Suprapubic skin (tissue), 4 donors: Measurements from ENCODE around the gene ZNF784.

ENCODE experiments used
- EP300 ChIP-seq: sonication (generic); formaldehyde crosslinking; IDR thresholded peaks from one replicate; pipeline ENCODE4 v1.6.1; 2017; ENCODE audit warnings: antibody characterized with exemption
- POLR2AphosphoS5 ChIP-seq, 3 donors: sonication (generic); formaldehyde crosslinking; IDR thresholded peaks; one replicate each; pipeline ENCODE4 v1.6.1; 2017; ENCODE audit warnings: antibody characterized with exemption in 3 of 3
- TF ChIP-seq, protein P1 (sequence below), 2 donors: fragments of 200-600 bp in 1 of 2; fragments of 450-650 bp in 1 of 2; sonication (generic) in 1 of 2; IDR thresholded peaks; one replicate each; pipeline ENCODE4 v1.5.1; 2016 to 2019; ENCODE audit warnings: antibody characterized with exemption in 2 of 2, mild to moderate bottlenecking in 1 of 2, moderate library complexity in 1 of 2

DNA sequence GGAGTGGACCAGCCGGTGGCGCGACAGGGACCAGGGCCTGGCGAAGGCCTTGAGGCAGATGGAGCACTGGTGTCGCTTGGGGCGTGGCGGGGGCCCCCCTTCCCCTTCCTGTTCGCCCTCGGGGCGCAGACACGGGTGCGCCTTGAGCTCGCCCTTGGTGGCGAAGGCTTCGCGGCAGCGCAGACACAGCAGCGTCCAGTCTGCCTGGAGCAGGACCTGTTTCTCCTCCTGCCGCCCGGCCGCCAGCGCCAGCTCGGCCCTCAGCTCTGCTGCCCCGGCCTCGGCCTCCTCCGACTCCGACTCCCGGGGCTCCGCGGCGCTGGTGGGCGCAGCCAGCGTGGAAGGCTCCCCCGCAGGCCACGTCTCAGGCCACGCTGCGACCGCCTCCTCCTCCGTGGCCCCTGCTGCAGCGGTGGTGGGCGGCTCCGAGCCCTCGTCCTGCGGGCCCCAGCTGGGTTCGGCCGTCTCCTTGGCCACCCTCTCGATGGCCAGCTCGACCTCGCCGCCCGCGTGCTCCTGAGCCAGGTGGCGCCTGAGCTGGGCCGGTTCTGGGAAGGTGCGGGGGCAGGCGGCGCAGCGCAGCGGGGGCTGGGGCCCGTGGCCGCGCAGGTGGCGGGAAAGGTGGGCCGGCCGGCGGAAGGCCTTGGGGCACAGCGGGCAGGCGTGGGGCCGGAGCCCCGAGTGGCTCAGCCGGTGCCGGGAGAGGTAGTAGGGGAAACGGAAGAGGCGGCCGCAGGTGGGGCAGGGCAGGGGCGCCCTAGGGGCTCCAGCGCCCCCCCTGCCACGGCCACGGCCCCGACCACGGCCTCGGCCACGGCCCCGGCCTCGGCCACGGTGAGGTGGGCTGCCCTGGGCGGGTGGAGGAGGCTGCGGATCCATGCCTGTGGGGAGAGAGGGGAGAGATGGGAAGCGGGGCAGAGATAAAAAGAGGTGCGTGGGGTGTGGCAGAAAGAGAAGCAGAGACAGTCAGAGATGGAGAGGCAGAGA lies 45.3 kb downstream of the ZNF784 start:
- TF ChIP-seq POLR2AphosphoS5 (IDR thresholded peaks at IDR 0.05): no peak
- TF ChIP-seq, protein P1, sequence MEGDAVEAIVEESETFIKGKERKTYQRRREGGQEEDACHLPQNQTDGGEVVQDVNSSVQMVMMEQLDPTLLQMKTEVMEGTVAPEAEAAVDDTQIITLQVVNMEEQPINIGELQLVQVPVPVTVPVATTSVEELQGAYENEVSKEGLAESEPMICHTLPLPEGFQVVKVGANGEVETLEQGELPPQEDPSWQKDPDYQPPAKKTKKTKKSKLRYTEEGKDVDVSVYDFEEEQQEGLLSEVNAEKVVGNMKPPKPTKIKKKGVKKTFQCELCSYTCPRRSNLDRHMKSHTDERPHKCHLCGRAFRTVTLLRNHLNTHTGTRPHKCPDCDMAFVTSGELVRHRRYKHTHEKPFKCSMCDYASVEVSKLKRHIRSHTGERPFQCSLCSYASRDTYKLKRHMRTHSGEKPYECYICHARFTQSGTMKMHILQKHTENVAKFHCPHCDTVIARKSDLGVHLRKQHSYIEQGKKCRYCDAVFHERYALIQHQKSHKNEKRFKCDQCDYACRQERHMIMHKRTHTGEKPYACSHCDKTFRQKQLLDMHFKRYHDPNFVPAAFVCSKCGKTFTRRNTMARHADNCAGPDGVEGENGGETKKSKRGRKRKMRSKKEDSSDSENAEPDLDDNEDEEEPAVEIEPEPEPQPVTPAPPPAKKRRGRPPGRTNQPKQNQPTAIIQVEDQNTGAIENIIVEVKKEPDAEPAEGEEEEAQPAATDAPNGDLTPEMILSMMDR (IDR thresholded peaks at IDR 0.05): no peak
- no peak for TF ChIP-seq EP300
